GM12874 (cell line): Measurements from ENCODE around the gene C18orf63.

Experiments
- CTCF ChIP-seq: IDR thresholded peaks from 2 replicates; pipeline ENCODE4 v1.5.1; 2011; ENCODE audit warnings: low read depth, mild to moderate bottlenecking, control low read depth, low read length, moderate library complexity; ENCODE audit not compliant: insufficient read depth

Gene C18orf63

GRCh38 chr18:74407888-74408287 is 92.2 kb downstream of the C18orf63 start:
- TF ChIP-seq CTCF = no peak
